GM19463 (cell line): Measurements from ENCODE around the gene SCRN1.
"Not testable (repeated sequence)": the region's sequence is repeated elsewhere in the genome, so short reads cannot be mapped to it uniquely, and the experiment has no call there.

Experiments used
- ATAC-seq: cut with Tn5 transposase; IDR thresholded peaks from one replicate; pipeline ENCODE4 v1.9.1; 2021; ENCODE audit warnings: mild to moderate bottlenecking, moderate library complexity; ENCODE audit not compliant: unreplicated experiment

The SCRN1 gene

GRCh38 chr7:29893351-29893965 is 96.1 kb downstream of the SCRN1 start:
- ATAC-seq: no peak

GRCh38 chr7:29892231-29892630 is 97.4 kb downstream of the SCRN1 start:
- no peak for ATAC-seq

GRCh38 chr7:29891766-29892165 is 97.8 kb downstream of the SCRN1 start:
- no peak for ATAC-seq

GRCh38 chr7:29890786-29891185 is 98.8 kb downstream of the SCRN1 start:
- not testable (repeated sequence) for ATAC-seq

- no peak for ATAC-seq
Measured at GRCh38 chr7:29890251-29890650, 99.3 kb downstream of the SCRN1 start.

- no peak for ATAC-seq
Measured at GRCh38 chr7:29889288-29889687, 100.3 kb downstream of the SCRN1 start.

- ATAC-seq: no peak
Measured at GRCh38 chr7:29888006-29888405, 101.6 kb downstream of the SCRN1 start.

GRCh38 chr7:29886827-29887226 is 102.8 kb downstream of the SCRN1 start:
- no peak for ATAC-seq

GRCh38 chr7:29885626-29886025 is 104.0 kb downstream of the SCRN1 start:
- no peak for ATAC-seq

- ATAC-seq: no peak
Measured at GRCh38 chr7:29884399-29885272, 105.0 kb downstream of the SCRN1 start.

- no peak for ATAC-seq
Measured at GRCh38 chr7:29883462-29884398, 105.9 kb downstream of the SCRN1 start.

- ATAC-seq: no peak
Measured at GRCh38 chr7:29882481-29882880, 107.1 kb downstream of the SCRN1 start.

GRCh38 chr7:29881724-29882123 is 107.9 kb downstream of the SCRN1 start:
- ATAC-seq: no peak

- ATAC-seq: no peak
Measured at GRCh38 chr7:29879609-29880008, 110.0 kb downstream of the SCRN1 start.

- ATAC-seq: no peak
Measured at GRCh38 chr7:29878081-29878688, 111.4 kb downstream of the SCRN1 start.

GRCh38 chr7:29877196-29877595 is 112.4 kb downstream of the SCRN1 start:
- ATAC-seq: no peak

GRCh38 chr7:29875741-29876140 is 113.9 kb downstream of the SCRN1 start:
- ATAC-seq: no peak

- no peak for ATAC-seq
Measured at GRCh38 chr7:29873644-29874294, 115.8 kb downstream of the SCRN1 start.

- no peak for ATAC-seq
Measured at GRCh38 chr7:29871787-29872398, 117.7 kb downstream of the SCRN1 start.
